Activated naive CD4-positive, alpha-beta T cell treated with Interleukin-2 at 50 U/mL for 16 hours (primary cell): ENCODE results near the gene ERVMER34-1.

Experiments
- DNase-seq: peaks from one replicate; pipeline ENCODE4 v3.0.0-alpha.2; 2020

The ERVMER34-1 gene, protein sequence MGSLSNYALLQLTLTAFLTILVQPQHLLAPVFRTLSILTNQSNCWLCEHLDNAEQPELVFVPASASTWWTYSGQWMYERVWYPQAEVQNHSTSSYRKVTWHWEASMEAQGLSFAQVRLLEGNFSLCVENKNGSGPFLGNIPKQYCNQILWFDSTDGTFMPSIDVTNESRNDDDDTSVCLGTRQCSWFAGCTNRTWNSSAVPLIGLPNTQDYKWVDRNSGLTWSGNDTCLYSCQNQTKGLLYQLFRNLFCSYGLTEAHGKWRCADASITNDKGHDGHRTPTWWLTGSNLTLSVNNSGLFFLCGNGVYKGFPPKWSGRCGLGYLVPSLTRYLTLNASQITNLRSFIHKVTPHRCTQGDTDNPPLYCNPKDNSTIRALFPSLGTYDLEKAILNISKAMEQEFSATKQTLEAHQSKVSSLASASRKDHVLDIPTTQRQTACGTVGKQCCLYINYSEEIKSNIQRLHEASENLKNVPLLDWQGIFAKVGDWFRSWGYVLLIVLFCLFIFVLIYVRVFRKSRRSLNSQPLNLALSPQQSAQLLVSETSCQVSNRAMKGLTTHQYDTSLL

DNA sequence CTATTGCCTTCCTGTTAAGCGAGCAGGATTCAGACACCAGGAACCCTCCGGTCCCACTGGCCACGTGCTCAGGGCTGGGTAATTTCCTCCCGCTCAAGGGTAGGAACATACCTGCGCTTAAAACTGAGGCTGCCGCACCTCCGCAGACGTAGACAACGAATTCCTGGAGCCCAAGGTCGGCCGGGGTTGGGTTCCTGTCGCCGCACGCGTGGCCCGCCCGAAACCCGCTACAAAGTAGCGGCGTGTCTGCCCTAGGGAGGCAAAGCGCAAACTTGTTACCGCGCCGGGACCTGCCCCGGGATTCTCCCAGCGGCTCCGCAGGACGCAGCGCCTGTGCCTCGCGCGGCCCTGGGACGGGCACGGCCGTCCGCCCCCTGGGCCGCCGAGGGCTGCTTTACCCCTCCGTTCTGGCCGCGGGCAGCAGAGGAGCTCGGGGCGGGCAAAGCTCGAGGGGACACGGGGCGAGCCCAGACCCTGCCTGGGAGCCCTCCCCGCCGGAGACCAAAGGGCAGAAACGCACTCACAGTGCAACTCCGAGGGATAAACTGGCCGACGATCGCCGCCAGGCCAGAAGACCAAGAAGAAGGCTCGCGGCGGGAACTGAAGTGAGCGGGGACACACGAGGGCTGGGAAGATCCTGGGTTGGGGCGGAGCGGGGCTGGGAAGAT lies at the start of gene ERVMER34-1:
TSS of gene ERVMER34-1 (minus strand) at position 607 of the 668 bp plus-strand sequence. CDS start 5,905 bp downstream, outside the sequence.
- DNase-seq = no peak

DNA sequence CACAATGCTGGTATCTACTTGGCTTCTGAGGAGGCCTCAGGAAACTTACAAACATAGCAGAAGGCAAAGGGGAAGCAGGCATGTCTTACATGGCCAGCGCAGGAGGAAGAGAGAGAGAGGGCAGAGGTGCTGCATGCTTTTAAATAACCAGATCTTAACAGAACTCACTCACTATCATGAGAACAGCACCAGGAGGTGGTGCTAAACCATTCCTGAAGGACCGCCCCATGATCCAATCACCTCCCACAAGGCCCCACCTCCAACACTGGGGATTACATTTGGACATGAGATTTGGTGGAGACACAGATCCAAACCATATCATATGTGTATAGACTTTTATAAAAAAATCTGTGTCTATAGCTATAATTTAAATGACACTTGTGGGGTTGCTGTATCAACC lies 48.6 kb upstream of the ERVMER34-1 start:
- DNase-seq = no peak

DNA sequence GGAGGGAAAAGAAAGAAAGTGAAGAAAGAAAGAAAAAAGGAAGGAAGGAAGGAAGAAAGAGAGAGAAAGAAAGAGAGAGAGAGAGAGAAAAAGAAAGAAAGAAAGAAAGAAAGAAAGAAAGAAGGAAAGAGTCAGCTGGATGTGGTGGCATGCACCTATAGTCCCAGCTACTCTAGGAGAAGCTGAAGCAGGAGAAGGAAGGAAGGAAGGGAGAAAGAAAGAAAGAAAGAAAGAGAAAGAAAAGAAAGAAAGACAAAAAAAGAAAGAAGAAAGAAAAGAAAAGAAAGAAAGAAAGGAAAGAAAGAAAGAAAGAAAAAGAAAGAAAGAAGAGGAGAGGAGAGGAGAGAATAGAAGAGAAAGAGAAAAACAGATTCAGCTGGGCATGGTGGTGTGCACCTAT lies 44.3 kb upstream of the ERVMER34-1 start:
- no peak for DNase-seq

DNA sequence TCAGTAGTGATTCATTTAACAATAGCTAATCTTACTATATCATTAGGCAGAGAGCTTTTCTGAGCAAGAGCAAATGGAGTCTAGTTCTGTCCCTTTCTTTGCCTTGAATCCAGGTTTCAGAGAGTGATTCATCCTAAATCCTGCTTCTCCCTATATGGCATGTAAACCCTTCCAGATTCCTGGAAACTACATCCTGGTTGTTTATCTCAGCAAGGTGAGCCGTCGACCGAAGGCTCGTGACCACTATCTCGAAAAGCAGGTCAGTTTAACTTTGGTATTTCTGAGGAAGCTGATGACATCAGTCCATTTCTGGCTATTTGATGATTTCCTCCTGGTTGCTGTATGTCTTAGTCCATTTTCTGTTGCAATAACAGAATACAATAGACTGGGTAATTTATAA lies 40.7 kb upstream of the ERVMER34-1 start:
- DNase-seq = no peak

DNA sequence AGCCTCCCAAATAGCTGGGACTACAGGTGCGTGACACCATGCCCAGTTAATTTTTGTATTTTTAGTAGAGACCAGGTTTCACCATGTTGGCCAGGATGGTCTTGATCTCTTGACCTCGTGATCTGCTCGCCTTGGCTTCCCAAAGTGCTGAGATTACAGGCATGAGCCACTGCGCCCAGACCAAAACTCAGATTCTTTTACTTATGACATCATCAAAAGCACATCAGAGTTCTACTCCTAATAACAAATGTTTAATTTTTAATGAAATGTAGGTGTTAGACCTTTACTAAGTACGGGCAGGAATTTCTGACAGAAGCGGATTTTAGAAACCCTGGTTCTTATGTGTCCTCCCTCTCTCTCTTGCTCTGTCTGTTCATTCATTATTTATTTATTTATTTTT lies 38.5 kb upstream of the ERVMER34-1 start:
- DNase-seq = no peak

DNA sequence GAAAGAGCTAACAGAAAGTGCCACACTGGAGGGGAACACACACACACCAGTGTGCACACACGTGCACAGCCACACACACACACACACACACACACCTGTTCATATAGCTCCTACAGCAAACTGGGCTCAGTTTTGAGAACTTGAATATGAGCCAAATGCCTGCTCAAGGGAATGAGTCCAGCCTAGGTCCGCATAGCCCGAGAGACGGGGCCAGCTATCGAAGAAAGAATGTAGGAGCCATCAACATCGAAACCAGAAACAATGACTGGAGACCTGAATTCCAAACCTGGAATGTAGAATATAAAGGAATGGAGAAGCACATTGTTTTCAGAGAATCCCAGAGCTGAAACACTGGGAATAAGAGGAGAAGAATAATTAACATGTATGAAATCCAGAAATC lies 37.6 kb upstream of the ERVMER34-1 start:
- DNase-seq = no peak

DNA sequence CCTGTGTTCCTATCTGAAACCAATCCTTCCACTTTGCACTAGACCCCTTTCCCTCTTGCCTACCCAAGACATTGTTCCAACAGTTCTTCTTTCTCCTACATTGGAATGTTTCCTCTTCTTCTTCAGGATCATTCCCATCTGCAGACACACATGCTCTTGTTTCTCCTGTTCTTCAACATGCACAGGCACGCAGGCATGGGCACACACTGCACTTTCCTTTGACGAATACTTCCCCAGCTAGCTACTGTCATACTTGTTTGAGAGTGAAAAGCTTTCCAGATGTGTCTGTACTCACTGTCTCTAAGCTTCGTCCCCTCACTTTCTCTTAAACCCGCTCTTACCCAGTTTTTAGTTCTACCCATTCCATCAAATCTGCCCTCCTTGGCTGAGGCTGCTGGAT lies 31.8 kb upstream of the ERVMER34-1 start:
- no peak for DNase-seq

DNA sequence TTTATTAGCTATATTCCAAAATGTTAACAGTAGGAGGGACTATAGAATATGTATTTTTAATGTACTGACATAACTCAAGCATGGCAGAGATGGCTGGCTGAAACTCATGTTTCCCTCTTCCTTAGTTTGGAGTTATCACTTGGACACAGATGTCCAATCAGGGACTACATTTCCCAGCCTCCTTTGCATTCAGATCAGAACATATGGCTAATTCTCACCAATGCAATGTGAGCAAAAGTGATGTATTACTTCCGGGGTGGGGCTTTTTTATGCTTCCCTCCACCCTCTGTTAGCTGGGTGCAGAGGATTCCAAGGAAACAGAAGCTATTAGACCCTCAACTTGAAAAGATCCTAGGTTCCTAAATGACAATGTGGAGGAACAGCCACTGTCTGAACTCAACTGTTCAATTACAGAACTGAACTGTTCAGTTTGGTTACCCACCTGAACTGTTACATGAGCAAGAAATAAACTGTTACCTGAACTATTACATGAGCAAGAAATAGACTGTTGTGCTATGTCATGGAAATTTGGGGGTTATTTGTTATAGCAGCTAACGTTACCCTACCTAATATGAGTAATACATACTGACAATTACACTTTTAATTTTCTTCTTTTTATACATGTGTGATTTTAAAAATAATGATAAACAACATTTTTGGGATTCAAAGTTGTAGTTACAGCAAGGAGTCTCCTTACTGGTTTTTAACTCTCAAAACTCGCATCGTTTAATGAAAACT lies 29.6 kb upstream of the ERVMER34-1 start:
- no peak for DNase-seq

DNA sequence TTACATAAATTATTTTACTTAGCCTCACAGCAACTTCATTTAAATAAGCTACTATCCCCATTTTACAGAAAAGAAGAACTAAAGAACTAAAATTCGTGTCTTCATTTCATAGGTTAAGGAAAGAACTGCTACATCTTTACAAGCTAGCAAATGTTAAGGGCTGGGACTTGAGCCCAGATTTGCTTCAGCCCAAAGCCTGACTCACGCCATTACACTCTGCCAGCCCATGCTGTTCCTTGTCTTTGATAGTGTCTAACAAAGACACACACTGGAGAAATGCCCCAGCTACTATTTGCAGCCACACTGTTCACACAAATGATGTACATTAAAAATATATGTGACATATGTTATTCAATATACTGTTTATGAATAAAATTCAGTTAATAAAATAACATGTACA lies 29.0 kb upstream of the ERVMER34-1 start:
- DNase-seq = no peak

DNA sequence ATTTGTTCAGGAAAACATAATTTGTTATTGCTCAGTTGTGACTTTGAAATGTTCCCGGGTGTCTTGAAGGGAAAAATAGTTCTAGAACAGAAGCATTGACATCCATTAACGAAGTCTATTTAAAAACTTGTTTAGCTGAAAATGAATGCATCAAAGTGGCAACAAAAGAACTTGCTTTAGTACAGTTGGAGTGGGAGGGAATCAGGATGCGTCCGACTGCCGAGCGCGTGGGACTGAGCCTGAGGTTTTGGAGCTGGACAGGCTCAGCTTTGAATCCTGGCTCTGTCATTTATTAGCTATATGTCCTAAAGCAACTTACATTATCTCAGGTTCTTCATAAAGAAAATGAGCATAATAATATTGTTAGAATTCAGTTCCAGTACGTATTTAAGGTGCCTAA lies 9.0 kb upstream of the ERVMER34-1 start:
- DNase-seq = no peak

DNA sequence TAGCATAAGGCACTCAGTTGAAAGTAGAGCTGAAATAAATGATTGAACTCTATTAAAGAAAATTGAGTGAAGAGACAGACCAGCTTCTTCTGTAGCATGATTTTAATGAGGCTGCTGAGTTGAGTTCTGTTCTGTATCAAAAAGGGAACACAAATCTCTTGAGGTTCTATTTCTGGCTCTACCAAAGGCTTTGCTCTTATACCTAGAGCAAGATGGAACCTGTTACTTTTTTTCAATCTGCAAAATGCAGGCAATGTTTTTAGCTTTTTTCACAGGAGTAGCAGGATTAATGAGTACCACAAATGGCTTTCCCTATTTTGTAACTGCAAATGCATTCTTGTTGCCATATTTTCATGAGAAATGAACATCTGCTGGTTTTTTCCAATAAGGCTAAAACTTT lies 4.2 kb upstream of the ERVMER34-1 start:
- DNase-seq = no peak

DNA sequence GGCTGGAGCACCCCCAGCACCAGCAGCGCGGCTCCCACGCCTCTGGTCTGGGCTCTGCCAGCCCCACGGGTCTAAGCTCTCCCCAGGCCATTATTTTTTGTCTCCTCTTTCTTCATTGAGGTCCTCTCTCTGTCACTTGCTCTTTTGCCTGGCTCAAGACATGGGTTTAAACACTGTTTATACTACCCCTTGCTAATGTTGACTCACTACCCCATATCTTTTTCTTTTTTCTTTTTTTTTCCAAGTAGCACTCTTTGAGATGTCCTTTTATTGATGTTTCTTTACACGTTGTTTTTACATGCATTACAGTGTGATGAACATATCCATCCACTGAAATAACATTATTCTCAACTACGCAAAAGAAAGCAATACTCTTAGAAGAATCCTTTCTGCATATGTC lies 1.7 kb upstream of the ERVMER34-1 start:
- no peak for DNase-seq

DNA sequence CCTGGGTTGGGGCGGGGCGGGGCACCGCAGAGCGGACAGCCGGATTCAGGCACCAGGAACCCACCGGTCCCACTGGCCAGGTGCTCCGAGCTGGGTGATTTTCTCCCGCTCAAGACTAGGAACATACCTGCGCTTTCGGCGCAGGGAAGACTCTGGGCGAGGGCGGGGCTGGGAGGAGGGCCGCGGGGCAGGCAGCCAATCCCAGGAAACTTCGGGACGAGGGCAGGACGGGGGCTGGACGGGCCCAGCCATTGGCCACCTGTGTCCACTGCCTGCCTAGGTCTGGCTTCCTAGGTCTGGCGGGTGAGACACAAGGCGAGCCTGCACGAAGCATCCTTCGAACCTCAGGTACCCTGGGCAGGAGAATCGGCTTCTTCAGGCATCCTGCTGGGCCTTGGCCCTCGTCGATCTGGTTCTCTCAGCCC lies 274 bp upstream of the ERVMER34-1 start:
- DNase-seq = no peak

DNA sequence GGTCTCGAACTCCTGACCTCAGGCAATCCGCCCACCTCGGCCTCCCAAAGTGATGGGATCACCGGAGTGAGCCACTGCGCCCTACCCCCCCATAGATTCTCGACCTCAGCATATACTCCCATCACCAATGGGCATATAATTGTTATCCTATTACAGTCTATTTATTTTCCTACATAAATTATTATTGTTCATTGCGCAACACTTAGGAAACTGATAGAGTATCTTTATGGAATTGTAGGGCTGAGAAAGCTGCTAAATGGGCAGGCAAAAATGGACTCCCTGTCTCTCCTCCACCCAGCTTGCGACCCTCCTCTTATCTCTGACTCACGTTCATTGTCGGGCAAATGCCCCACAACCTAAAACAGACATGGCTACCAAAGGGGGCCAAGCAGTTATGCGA lies 1.0 kb downstream of the ERVMER34-1 start:
- DNase-seq = no peak

DNA sequence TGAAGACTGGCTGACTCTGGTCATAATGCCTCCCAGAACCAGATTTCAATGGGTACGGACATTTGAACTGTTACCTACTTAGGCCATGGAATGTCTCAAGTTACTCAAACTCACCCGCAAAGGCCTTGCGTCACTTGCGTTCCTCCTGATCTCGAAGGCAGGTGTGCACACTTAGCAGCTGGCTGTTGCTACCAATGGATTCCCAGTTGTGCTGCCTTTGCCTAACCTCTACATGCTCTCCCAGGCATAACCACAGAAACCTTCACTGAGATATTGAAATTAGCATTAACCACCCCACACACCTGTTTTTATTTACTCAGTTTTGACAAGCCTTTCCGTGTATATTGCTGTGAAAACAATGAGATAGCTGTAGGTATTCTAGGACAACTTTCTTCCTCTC lies 2.8 kb downstream of the ERVMER34-1 start:
- no peak for DNase-seq

DNA sequence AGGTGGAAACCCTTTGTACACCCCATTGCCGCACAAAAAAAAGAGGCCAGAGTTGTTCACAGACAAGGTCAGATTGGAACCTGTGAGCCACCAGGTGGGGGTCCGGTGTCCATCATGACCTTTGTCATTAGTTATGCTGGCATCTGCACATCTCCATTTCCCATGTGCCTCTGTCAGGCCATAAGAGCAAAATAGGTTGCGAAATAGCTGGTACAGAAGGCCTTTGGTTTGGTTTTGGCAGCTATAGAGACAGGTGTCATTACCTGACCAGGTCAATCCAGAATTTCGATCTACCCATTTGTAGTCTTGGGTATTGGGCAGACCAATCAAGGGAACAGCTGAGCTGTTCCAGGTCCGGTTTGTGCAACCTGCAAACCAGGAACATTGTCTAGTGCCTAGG lies 6.6 kb downstream of the ERVMER34-1 start:
- DNase-seq = no peak

DNA sequence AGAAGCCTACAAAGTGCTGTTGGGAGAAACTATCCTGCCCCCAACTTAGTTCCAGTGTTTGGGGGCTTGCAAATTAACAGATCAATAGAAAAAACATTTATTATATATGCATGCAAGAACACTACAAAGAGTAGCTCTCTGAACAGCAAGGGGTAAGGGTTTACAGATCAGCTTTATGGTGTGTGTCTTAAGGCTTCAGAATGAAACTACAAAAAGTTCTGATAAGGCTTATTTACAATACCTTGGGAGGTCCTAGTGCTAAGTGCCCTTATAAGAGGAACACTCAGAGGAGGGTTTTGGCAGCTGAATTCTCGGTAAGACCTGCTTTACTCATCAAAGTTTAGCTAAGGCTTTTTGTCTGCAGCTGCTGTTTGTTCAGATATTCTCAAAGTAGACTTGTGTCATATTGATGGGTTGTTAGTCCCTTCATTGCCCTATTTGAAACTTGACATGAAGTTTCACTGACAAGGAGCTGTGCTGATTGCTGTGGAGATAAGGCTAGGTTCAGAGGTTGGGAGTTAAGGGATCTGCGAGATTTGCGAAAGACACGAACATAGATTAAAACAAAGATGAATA lies 7.7 kb downstream of the ERVMER34-1 start:
- DNase-seq = no peak

DNA sequence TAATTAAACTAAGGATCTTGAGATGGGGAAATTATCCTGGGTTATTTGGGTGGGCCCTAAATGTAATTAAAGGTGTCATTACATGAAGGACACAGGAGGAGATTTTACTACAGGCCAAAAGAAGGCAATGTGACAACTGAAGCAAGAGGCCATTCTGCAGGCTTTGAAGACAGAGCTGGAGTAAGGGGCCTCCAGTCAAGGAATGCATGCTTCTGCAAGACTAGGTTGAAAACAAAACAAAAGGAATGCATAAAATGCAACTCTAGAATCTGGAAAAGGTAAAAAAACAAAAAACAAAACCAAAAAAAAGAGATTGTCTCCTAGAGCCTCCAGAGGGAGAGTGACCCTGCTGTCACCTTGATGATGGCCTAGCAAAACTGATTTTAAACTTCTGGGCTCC lies 21.6 kb downstream of the ERVMER34-1 start:
- no peak for DNase-seq

DNA sequence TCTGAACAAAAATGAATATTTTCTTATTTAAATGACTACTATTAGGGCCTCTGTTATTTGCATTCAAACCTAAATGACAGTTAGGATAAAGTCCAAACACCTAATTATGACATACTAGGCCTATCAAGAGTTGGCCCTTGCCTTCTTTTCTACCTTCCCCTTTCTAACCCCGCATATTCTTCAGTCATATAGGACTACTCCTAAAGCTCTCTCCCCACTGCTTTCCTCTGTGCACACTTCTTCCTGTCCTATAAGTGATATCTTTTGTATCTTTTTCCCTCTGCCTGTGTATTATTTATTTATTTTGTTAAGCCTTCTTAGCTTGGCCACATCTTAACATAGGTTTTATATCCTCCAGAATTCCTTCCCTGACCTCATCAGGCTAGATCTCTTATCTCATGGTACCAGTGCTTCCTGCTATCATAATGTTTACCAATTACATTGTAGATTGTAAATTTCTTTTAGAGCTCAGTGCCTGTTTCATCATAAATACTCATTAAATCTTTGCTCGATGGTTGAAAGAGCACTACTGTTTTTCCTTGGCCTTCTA lies 22.5 kb downstream of the ERVMER34-1 start:
- DNase-seq = no peak

DNA sequence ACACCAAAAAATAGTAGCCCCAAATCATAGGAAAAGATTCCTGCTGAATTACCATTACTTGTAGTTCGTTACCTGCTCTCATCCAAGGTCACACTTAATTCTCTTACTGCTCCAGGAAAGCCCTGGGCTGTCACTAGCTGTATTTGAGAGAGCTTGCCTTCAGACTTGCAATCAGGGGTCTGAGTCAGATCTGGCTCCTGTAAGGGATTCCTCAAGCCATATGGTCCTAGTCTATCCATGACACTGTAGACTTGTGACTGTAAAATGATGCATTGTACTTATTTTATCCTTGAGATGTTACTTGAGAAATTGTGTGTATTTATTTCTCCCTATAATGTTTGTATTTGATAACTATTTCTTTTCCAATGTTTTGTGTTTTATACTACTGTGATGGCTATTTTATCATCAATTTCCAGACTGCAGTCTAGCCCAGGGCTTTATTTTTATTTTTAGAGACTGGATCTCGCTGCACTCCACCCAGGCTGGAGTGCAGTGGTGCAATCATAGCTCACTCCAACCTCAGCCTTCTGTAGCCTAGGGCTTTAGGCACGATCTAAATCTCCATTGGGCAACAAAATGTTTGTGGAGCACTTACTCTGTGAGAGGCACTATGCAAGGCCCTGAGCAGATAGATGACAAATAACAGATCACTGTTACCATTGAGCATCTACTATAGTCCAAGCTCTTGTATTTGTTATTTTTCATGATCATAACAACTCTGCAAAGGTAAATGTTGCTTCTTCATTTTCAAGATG lies 24.2 kb downstream of the ERVMER34-1 start:
- DNase-seq = no peak

DNA sequence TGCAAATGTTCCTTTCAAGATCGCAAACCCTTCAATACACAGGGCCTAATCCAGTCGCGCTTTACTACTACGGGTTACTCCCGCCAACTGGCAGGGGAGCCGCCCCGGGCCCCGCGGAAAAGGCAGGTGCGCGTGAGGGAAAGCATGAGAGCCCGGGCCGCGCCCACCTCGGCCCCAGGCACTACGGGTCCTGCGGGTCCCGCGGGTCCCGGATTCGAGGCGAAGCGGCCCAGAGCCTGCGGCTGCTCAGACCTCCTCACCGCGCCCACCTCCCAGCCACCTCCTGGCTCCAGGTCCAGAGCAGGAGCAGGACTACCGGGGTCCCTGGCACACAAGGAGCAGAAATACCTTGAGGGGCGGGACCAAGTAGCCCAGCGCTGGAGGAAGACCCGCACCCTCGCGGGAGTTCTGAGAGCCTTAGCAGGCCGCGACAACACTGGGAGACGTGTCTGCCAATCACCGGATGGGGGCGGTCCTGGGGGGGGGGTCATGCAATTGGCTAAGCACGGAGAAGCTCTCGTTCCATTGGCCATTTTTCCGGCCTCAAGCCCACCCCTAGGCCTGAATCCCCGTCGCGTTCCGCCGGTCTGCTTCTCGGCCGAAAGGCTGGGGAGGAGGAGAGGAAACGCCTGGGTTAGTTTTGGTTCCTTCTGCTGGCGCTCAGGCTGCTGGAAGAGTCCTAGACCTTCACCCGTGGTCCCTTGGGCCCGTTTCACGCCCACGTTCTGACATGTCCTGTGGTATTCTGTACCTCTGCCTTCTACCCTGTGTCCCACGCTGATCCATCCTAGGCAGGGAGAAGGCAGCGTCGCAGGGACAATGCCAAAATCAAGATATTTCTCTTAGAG lies 29.0 kb downstream of the ERVMER34-1 start:
- peak; percentile 89 for DNase-seq
